ENCODE results near the gene POU5F1.
A peak's percentile ranks its signal among the peaks of the same experiment; 100 is the strongest.

Gene POU5F1

GRCh38 chr6:31138982-31139381, 31.5 kb downstream of the POU5F1 start, which contains the start of gene PSORS1C2:
Gene PSORS1C2, minus strand, starts transcription at chr6:31139066. Its CDS starts 40 bp downstream, at chr6:31139026.
- DNase-seq (ENCODE audit: low read depth): no peak

DNA sequence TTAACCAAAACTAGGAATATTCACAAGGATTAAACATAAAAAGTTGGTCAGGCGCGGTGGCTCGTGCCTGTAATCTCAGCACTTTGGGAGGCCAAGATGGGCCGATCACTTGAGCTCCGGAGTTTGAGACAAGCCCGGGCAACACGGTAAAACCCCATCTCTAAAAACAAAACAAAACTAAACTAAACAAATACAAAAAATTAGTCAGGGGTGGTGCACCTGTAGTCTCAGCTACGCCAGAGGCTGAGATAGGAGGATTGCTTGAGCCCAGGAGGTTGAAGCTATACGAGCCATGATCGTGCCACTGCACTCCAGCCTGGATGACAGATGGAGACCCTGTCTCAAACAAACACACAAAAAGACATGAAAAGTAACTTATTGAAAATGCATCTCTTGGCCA, 34.8 kb downstream of the POU5F1 start:
- DNase-seq (ENCODE audit: low read depth): no peak

DNA sequence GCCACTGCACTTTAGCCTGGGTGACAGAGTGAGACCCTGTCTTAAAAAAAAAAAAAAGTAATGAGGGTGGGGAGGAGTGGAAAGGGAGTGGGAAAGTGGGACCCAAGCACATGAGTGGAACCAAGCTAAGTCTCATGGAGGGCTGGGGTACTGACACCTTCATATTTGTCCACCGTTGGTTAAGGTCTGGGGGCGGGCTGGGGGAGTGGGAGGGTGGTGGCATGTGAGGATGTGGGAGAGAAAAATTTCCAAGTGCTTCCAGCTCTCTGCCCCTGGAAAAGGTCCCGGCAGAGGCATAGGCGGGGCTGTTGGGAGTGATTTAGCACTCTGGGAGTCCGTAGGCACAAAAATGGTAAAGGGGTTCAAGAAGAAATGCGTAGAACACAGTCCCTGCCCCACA, 37.7 kb downstream of the POU5F1 start:
- DNase-seq (ENCODE audit: low read depth): no peak

DNA sequence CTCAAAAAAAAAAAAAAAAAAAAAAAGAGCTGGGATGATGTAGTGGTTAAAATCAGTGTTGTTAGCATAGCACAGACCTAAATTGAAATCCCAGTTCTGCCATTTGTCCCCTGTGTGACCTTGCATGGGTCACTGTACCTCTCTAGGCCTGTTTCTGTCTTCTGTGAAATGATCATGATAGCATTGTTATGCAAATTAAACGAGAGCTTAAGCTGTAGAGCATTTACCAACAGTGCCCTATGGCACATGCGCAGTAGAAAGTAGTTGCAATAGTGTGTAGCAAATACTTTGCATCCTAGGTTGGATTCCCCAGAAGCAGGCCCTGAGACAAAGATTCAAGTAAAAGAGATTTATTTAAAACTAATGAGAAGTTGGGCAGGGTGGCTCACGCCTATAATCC, 38.9 kb downstream of the POU5F1 start:
- DNase-seq (ENCODE audit: low read depth): no peak

- DNase-seq (ENCODE audit: low read depth): no peak
Observed at GRCh38 chr6:31130751-31131150, 39.7 kb downstream of the POU5F1 start.

DNA sequence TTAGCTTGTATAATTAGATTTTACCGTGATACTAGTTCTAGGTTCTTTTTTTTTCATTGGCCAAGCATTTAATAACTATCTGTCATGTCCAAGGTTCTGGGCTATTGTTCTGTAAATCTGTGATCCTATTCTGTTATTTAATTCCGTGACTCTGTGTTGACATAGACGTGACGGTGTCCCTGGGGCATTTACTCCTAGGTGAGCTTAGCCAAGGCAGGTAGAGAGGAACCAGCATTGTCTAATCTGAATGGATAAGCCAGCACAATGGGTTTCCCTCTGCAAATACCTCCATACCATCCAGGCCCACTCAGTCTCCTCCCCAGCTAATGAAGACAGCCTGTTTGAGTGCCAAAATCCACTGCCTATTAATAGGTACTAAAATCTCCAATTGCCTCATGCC, 41.4 kb downstream of the POU5F1 start:
- no peak for DNase-seq (ENCODE audit: low read depth)

DNA sequence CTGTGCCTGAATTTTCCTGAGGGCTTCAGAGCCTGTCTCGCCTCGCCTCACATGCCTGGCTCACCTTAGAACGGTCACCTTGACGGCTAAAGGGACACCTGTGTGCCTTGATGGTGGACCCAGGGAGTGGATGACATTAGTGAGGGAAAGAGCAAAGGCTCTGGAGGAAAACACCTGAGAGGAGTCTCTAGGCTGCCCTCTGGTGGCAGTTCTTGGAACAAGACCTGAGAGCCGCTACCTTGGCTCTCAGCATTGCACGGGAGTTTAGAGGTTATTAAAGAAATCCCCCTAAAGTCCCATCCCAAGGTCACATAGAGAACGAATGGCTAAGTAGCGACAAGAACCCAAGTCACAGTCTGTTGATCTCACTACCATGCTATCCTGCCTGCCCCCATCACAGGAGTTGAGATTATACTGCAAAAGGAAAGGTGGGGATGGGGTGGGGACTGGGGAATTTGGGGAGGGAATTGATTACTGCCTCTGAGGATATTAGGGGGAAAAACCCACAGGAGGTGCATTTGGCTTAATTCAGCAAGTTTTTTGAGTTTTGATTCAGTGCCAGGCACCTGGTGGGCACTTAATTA, 42.3 kb downstream of the POU5F1 start:
- peak; percentile 62 for DNase-seq (ENCODE audit: low read depth)

- no peak for DNase-seq (ENCODE audit: low read depth)
Observed at GRCh38 chr6:31126396-31127175, 43.9 kb downstream of the POU5F1 start.

GRCh38 chr6:31125586-31126363, 44.7 kb downstream of the POU5F1 start:
- no peak for DNase-seq (ENCODE audit: low read depth)

DNA sequence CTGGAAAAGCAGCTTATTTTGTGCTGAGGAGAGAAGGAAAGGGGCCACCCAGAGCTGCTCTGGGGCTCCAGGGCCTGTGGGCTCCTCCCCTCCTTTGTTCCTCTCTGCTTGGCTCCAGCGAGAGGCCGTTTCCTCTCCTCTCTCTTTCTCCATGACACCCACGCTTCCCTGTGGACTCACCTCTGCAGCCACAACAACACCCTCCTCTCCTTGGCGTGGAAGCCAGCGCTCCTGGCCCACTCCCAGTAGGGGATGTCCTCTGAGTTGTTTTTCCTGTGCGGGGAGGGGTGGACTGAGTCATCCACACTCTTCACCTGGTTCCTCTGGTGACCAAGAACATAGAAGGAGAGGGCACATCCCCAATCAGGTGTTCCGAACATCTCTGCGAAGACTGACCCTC, 45.3 kb downstream of the POU5F1 start:
- DNase-seq (ENCODE audit: low read depth): no peak

GRCh38 chr6:31122791-31123706, 47.4 kb downstream of the POU5F1 start:
- DNase-seq (ENCODE audit: low read depth): no peak

DNA sequence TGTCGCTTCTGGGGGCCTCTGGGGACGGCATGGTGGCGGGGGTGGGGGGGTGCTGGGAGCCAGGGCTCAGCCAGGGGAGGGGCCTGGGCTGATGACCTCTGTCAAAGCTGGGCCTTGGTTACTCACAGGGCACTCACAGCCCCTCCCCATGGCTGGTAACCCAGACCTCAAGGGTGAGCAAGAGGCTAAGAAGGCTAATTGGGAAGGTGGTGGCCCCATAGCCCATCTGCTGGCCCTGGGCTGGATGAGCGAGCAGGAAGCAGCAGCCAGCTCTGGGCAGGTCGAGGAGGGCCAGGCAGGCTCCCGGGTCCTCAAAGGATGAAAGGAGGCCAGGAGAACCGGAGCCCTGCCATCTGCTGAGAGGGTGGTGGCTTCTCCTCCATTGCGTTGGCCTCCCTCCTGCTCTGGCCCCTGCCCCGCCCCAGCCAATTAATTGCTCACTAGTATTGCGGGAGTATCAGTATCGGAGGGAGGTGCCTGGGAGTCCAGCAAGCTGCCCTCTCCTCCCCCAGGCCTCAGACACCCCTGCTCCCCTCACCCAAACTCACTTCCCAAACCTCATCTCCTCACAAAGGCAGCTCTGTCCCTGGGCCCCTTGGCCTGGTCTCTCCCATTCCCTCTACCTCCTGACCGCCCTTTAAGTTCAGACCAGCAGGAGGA, 49.2 kb downstream of the POU5F1 start:
- no peak for DNase-seq (ENCODE audit: low read depth)

DNA sequence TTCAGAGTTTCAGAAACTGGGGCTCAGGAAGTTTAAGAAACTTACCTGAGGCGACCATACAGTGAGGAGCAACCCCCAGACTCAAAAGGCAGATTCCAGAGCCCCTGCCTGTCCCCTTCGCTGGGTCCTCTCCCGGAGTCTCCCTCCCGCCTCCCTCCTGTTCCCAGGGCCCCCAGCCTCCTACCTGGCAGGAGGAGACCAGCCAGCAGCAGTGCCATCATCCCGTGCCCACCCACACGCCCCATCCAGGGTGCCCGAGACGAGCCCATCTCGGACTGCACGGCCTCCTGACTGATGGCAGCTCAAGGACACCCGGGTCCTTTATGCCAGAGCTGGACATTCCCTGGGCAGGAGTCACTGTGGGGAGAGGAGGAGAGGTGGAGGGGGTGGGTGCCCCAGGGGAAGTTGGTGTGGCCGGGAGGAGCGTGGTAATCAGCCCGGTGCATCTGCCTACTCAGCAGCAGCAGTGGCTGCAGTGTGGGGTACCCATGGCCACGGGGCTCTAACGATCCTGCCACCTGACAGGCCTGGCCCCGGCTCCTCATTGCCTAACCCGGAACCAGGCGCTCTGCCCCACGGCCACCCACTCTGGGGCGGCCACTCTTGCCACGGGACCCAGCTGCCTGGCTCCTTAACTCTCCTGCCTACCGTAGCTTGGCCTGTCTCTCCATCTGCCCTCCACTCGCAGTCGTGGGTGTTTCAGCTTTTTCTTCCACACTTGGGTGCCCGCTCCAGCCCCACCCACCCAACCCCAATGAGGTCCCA, 50.1 kb downstream of the POU5F1 start, which contains the start of gene CDSN:
TSS of gene CDSN (minus strand) at position 296 of the 765 bp plus-strand sequence. CDS start at position 269, 27 bp downstream.
- DNase-seq (ENCODE audit: low read depth): no peak

DNA sequence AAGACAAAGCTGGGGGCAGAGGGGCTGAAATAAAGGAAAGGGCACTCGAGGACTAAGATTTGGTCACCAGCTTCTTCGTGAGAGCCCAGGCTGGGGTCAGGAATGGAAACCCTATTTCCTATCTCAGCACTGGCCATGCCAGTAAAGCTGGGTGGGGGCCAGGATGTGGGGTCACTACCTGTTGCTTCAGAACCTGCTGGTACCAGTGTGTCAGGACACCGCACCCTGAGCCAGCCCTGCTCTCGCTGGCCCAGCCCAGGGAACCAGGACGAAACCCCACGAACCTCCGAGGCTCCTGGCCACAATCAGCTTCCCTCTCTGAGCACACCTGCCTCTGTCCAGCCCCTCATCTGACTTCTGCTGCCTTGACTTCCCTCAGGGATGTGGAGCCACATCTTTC, 52.3 kb downstream of the POU5F1 start:
- no peak for DNase-seq (ENCODE audit: low read depth)

GRCh38 chr6:31116661-31117385, 53.7 kb downstream of the POU5F1 start:
- DNase-seq (ENCODE audit: low read depth): no peak

GRCh38 chr6:31115941-31116560, 54.4 kb downstream of the POU5F1 start:
- DNase-seq (ENCODE audit: low read depth): no peak

DNA sequence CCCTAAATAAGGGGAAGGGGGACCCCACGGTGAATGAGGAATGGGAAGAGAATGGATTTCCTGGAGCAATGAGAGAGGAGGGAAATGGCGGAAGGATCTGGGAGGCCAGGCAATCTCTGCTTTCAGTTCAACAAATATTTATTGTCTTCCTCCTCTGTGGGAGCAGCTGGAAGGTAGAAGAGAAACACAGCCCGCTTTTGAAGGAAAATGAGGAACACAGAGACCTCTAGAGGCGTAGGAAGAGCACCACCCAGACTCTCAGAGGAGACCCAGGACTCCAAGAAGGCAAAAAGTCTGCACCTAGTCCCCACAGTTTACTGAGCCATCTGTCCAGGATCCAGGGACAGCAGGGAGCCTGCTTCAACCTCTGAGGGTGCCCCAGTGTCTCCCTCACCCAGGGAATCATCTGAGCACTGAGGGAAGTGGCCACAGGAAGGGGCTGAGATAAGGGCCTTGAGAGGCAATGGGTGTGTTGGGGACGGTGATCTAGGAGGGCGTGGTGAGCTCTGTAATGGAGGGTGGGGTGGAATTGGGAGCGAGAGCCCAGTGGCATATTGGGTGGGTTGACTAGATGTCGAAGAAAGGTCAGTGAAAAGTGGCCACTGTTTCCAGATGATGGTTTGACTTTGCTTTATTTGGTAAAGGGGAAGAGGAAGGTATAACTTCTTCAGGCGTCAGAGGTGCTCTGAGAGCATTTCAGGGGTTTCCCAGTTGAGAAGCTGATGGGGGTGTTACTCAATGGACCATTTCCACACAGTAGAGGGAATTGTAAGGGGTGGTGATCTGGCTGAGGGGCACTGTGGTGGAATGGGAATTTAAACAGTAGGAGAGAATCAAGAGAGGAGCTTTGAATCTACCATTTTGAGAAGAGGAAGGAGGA, 55.3 kb downstream of the POU5F1 start:
- DNase-seq (ENCODE audit: low read depth): no peak

DNA sequence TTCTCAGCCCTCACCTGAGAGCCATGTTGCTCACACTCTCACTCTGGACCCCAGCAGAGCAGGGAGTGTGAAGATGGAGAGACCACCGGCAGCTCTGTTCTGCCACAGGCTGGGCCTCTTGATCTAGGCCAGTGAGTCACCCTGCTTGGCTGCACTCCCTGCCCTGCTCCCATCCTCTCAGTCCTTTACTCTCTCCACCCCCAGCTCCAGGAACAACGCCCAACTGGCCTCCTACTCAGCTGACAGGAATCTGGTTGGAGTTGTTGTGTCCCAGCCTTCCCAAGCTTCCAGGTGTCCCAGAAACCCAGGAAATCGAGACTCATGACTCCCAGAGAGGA, 56.0 kb downstream of the POU5F1 start, which contains the start of gene PSORS1C1:
TSS of gene PSORS1C1 (plus strand) at position 260 of the 338 bp plus-strand sequence. CDS start 14,833 bp downstream, outside the sequence.
- DNase-seq (ENCODE audit: low read depth): no peak
